Spleen (tissue), 11 donors: Measurements from ENCODE around the gene BRD4. TPM values are rescaled to one million over a fixed set of nuclear protein-coding genes. Genes with fewer than 3 reads are reported as not detected.

Experiments
- DNase-seq: peaks from one replicate; pipeline ENCODE4 v3.0.0-alpha.2; 2020
- H3K27ac ChIP-seq, 8 donors: fragments of 200-600 bp; sonication (generic) in 7 of 8; 1 replicate in 4 of 8; 2 replicates in 4 of 8; pipeline versions ENCODE4 v1.5.0 to v1.8.0; 2016 to 2021; ENCODE audit warnings: inconsistent platforms in 4 of 8, mild to moderate bottlenecking in 4 of 8, moderate library complexity in 1 of 8
- H3K27me3 ChIP-seq, 7 donors: fragments of 200-600 bp; sonication (generic) in 6 of 7; replicated peaks in 1 of 7; 1 replicate in 4 of 7; 2 replicates in 3 of 7; pipeline versions ENCODE4 v1.5.0 to v1.8.0; 2016 to 2021; ENCODE audit warnings: inconsistent platforms in 3 of 7, mild to moderate bottlenecking in 1 of 7
- H3K36me3 ChIP-seq, 6 donors: fragments of 200-600 bp; sonication (generic) in 5 of 6; 1 replicate in 4 of 6; 2 replicates in 2 of 6; pipeline versions ENCODE4 v1.5.0 to v1.8.0; 2016 to 2021; ENCODE audit warnings: inconsistent platforms in 2 of 6
- H3K4me1 ChIP-seq, 6 donors: fragments of 200-600 bp; sonication (generic) in 5 of 6; 1 replicate in 3 of 6; 2 replicates in 3 of 6; pipeline versions ENCODE4 v1.5.0 to v1.8.0; 2016 to 2021; ENCODE audit warnings: inconsistent platforms in 3 of 6
- H3K4me3 ChIP-seq, 8 donors: fragments of 200-600 bp; sonication (generic) in 7 of 8; 1 replicate in 4 of 8; 2 replicates in 4 of 8; pipeline versions ENCODE4 v1.5.0 to v1.8.0; 2016 to 2021; ENCODE audit warnings: inconsistent platforms in 4 of 8, mild to moderate bottlenecking in 4 of 8, moderate library complexity in 2 of 8
- H3K9me3 ChIP-seq, 8 donors: fragments of 200-600 bp; sonication (generic) in 7 of 8; 1 replicate in 4 of 8; 2 replicates in 4 of 8; pipeline versions ENCODE4 v1.5.0 to v1.8.0; 2016 to 2021; ENCODE audit warnings: inconsistent platforms in 4 of 8
- POLR2A ChIP-seq, 3 donors: fragments of 450-650 bp; IDR thresholded peaks; one replicate each; pipeline ENCODE4 v1.5.1; 2017; ENCODE audit warnings: antibody characterized with exemption in 3 of 3, mild to moderate bottlenecking in 1 of 3
- POLR2AphosphoS5 ChIP-seq, 3 donors: sonication (generic); formaldehyde crosslinking; IDR thresholded peaks; one replicate each; pipeline ENCODE4 v1.5.1; 2017; ENCODE audit warnings: antibody characterized with exemption in 3 of 3
- WGBS, 5 donors: extraction: QIAGEN DNeasy Blood & Tissue Kit in 3 of 5; methylation state at CpG; one replicate each; pipeline versions ENCODE4 v1.1.5 to v1.1.7; 2013 to 2018; 5-methylcytosine and 5-hydroxymethylcytosine counted together
- intact Hi-C: fragments of 100-400 bp; cut with DNase I; formaldehyde crosslinking; loops from one replicate; pipeline ENCODE4 v1.15.0; 2023; ENCODE audit warnings: low total_unique reads
- polyA plus RNA-seq, 3 donors: library from polyadenylated mRNA; stranded (reverse); fragments of 200-250 nt; gene quantifications; one replicate each; pipeline ENCODE4 v1.2.1, GENCODE V29; 2013
- total RNA-seq, 7 donors: library from RNA; depleted of rRNA in 3 of 7; stranded (reverse); fragments of >200 nt in 3 of 7; fragmentation: NEBNext Ultra II Directional in 4 of 7; extraction: Animal tissue kit (Norgen Biotek cat#: 25700) in 4 of 7; gene quantifications; one replicate each; pipeline versions ENCODE4 v1.1.0 to v1.2.1, GENCODE V29; 2016 to 2021
- TF ChIP-seq, protein P1 (sequence below), 11 experiments: fragments of 200-600 bp in 7 of 11; fragments of 450-650 bp in 4 of 11; sonication (generic) in 4 of 11; IDR thresholded peaks in 8 of 11; conservative IDR thresholded peaks in 3 of 11; 1 replicate in 7 of 11; 2 replicates in 4 of 11; pipeline versions ENCODE4 v1.4.0 to v1.8.0; 2016 to 2021; ENCODE audit warnings: antibody characterized with exemption in 11 of 11, inconsistent platforms in 4 of 11, mild to moderate bottlenecking in 1 of 11
- donor health status: healthy with polysubstance abuse.
- donor health status: DM: no; HTN: no; CAD: no; lungs with moderate emphysema.
- donor health status: DM: no; HTN: no; CAD: no.
- donor health status: Bipolar disorder and iron deficiency.
- donor health status: healthy.
- donor health status: DM: no; HTN: no; CAD: no.
- donor health status: DM: yes; HTN: yes; CAD: no.

The BRD4 gene
- total and polyA plus RNA-seq, 10 donors, result 10.3 to 146 (median 68.0) TPM

DNA sequence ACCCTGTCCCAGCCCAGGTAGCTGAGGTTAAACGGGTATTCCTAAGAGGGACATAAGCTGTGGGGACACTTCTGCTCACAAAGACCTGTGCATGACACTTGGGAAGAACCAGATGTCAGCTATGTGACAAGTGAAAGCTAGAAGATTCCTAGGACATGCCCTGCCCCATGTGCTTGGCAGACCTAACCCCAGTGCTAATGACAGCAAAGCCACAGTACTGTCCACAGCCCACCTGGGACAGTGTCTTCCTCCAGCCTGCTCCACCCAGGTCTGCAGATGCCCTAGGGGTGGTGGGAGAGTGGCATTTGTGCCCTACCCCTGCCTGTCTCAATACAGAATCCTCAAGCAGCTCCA lies 81.7 kb downstream of the BRD4 start:
- H3K9me3 ChIP-seq, result no peaks in the 10 kb centered on the region
- no peak for DNase-seq
- peaks cover 4 to 100% (median 87%) of the 10 kb centered on the region in 6 donors for H3K36me3 ChIP-seq
- intact Hi-C loops, result no loop called here
- peaks cover 3 to 90% (median 54%) of the 10 kb centered on the region in 6 donors for H3K4me1 ChIP-seq
- peak overlapping the region; percentile 35 to 82 (median 78) for H3K27ac ChIP-seq
- no peaks in the 10 kb centered on the region for H3K27me3 ChIP-seq
- no peak overlapping the region for H3K4me3 ChIP-seq
- no peak for TF ChIP-seq POLR2A (IDR thresholded peaks at IDR 0.05)
- TF ChIP-seq, protein P1, sequence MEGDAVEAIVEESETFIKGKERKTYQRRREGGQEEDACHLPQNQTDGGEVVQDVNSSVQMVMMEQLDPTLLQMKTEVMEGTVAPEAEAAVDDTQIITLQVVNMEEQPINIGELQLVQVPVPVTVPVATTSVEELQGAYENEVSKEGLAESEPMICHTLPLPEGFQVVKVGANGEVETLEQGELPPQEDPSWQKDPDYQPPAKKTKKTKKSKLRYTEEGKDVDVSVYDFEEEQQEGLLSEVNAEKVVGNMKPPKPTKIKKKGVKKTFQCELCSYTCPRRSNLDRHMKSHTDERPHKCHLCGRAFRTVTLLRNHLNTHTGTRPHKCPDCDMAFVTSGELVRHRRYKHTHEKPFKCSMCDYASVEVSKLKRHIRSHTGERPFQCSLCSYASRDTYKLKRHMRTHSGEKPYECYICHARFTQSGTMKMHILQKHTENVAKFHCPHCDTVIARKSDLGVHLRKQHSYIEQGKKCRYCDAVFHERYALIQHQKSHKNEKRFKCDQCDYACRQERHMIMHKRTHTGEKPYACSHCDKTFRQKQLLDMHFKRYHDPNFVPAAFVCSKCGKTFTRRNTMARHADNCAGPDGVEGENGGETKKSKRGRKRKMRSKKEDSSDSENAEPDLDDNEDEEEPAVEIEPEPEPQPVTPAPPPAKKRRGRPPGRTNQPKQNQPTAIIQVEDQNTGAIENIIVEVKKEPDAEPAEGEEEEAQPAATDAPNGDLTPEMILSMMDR (IDR thresholded peaks at IDR 0.05 in 8 of 11, conservative IDR thresholded peaks at IDR 0.05 in 3 of 11), result no peak
- no peak for TF ChIP-seq POLR2AphosphoS5 (IDR thresholded peaks at IDR 0.05)
- WGBS, 5 donors, result 55 to 81% (median 76%) methylated on average over 1 of the region's 1 CpG; no CpG with 5 or more reads in 1 of the 5 donors

DNA sequence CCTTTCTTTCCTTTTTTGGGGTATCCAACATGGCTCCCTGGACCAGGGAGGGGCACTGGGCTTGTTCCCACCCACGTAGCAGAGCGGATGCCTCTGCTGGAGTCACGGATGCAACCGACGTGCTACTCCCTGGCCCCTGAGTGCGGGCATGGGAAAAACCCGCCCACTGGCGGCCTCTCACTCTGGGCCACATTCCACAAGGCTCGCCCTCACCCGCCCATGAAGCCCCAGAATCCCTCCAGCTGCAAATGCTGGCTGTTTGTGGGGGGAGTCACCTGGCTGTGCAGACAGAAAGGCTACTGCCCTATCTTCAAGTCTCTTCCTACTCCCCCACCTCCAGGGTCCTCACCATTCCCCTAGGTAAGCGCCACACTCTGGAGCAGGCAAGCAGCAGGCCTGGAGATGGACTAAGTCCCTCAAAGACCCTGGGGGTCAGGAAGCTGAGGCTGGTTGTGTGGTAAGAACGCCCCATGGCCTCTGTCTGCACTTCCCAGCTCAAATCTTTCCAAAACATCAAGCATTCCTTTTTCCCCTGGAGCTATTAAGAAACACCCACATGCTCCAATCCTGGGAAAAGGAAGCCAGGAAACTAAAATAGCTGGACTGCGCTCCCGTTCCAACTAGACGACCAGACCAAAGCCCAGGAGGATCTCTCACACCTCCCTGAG lies 82.2 kb downstream of the BRD4 start:
- peaks cover 3 to 91% (median 57%) of the 10 kb centered on the region in 6 donors for H3K4me1 ChIP-seq
- TF ChIP-seq, protein P1 (IDR thresholded peaks at IDR 0.05 in 8 of 11, conservative IDR thresholded peaks at IDR 0.05 in 3 of 11), result no peak
- peak in 2 of 3 donors; percentile 42 to 68 for TF ChIP-seq POLR2AphosphoS5 (IDR thresholded peaks at IDR 0.05)
- peak overlapping the region; percentile 35 to 82 (median 78) for H3K27ac ChIP-seq
- 64 to 88% (median 84%) methylated on average over 14 to 15 of the region's 15 CpGs for WGBS, 5 donors
- H3K9me3 ChIP-seq, result no peaks in the 10 kb centered on the region
- DNase-seq, result no peak
- H3K4me3 ChIP-seq, result no peak overlapping the region
- intact Hi-C loops, result no loop called here
- H3K27me3 ChIP-seq, result no peaks in the 10 kb centered on the region
- peaks cover 0 to 100% (median 87%) of the 10 kb centered on the region in 6 donors for H3K36me3 ChIP-seq

DNA sequence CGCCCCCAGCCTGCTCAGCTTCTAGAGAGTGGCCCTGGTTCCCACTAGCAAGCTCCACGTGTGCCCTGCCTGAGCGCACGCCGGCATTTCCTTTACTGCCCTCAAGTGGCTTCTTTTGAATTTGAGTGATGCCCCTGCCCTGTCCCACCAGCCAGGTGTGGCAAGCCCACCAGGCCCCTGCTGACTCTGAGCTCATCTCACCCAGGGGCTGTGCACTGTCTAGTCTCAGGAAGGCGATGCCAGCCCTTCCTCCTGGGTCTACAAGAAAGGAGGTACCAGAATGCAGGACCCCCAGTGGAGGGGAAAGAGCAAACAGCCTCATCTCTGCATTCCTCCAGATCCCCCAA lies 82.8 kb downstream of the BRD4 start:
- DNase-seq, result no peak
- no peak for TF ChIP-seq POLR2A (IDR thresholded peaks at IDR 0.05)
- TF ChIP-seq, protein P1 (IDR thresholded peaks at IDR 0.05 in 8 of 11, conservative IDR thresholded peaks at IDR 0.05 in 3 of 11), result no peak
- no peak for TF ChIP-seq POLR2AphosphoS5 (IDR thresholded peaks at IDR 0.05)
- Histone ChIP-seq H3K4me1 (peaks cover 3 to 95% (median 59%) of the 10 kb centered on the region in 6 donors), H3K9me3 (no peaks in the 10 kb centered on the region), H3K36me3 (peaks cover 0 to 100% (median 87%) of the 10 kb centered on the region in 6 donors), H3K27me3 (no peaks in the 10 kb centered on the region), H3K27ac (peak overlapping the region in 7 of 8 donors; percentile 69 to 82 (median 78)), H3K4me3 (no peak overlapping the region)
- 74 to 100% (median 79%) methylated on average over 4 to 6 of the region's 6 CpGs for WGBS, 5 donors
- intact Hi-C loops, result no loop called here

DNA sequence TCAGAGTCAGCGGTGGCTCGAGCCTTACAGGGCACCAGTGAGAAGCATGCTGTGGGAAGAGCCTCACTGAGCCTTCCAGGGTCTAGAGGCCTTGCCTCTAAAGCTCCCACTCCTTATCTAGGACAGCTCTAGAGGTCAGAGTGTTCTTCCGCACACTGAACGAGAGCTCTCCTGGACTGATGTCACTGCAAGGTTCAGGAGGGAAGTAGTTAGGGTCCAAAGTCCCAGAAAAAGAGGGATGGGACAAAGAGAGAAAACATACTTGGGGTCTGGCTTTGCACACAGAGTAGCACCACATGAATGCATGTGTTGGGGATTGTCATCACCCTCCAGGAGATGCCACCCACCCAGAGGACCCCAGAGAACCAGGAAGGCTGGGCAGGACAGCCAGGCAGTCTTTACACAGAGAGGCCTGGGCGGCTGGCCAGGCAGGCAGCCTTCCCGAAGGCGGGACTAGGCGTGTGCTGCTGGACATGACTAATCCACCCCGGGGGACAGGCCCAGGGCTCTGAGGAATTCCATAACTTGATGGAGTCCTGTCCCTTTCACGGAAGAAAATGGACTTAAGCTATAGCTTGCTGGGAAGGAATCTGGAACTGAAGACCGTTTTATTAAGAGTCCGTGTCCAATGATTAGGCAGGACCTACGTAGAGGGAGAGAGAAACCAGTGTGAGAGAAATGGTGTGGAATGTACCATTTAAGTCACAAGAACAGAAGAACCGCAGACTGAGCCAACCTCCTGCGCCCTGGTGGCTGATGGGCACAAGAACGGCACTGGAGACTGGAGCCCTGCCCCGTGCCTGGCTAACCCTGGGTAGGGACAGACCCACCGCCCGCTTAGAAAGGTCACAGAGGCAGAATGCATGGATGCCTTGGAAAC lies 83.5 kb downstream of the BRD4 start:
- Histone ChIP-seq H3K9me3 (no peaks in the 10 kb centered on the region), H3K4me3 (no peak overlapping the region), H3K27me3 (no peaks in the 10 kb centered on the region), H3K4me1 (peaks cover 3 to 93% (median 58%) of the 10 kb centered on the region in 6 donors), H3K36me3 (peaks cover 0 to 100% (median 87%) of the 10 kb centered on the region in 6 donors), H3K27ac (peak overlapping the region in 7 of 8 donors; percentile 69 to 82 (median 78))
- intact Hi-C loops, result no loop called here
- TF ChIP-seq, protein P1 (IDR thresholded peaks at IDR 0.05 in 8 of 11, conservative IDR thresholded peaks at IDR 0.05 in 3 of 11), result no peak
- TF ChIP-seq POLR2A (IDR thresholded peaks at IDR 0.05), result no peak
- peak in 2 of 3 donors; percentile 24 to 52 for TF ChIP-seq POLR2AphosphoS5 (IDR thresholded peaks at IDR 0.05)
- no peak for DNase-seq
- WGBS, 5 donors, result 76 to 87% (median 79%) methylated on average over 15 to 19 of the region's 19 CpGs
